Activated CD4-positive, alpha-beta T cell treated with anti-CD3 and anti-CD28 coated beads, Interleukin-10, Interleukin-2, amounts not matched to agents 100 ng/mL and 50 ng/mL, durations not matched to agents 16 hours and 8 hours (primary cell): ENCODE results near the gene HSH2D.

Experiments
- DNase-seq: peaks from one replicate; pipeline ENCODE4 v3.0.0-alpha.2; 2020

The HSH2D gene

DNA sequence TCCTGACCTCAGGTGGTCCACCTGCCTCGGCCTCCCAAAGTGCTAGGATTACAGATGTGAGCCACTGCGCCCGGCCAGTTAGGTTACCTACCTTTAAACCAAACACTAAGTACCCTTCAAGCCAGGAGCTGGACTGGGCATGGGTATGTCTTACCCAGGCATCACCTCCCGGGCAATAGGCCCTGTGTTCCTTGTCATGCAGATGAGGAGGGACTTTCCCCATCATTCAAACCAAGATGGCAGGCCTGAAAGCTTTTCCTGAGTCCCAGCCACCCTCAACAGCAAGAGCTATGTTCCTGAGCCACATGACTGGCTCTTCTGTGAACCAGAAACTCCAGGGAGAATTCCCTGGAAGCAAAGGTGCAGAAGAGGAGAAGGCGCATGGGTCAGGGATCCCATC is 22.3 kb upstream of the HSH2D start:
- no peak for DNase-seq

DNA sequence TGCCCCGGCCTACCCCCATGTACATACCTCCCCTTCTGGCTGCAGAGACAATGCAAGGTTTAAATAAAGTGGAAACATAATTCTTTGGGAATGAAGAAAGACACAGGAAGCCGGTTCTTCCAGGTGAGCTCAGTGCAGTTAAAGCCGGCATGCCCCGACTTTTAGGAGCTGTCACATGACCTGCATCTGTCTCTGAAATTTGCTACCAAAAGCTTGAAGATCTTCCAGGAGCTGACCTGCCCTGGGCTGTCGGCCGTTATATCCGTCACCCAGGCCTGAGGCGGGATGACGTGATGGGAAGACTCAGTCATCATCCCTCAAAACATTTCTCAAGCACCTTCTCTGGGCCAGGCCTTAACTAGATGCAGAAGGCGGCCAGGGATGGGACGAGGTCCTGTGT is 21.5 kb upstream of the HSH2D start:
- no peak for DNase-seq

DNA sequence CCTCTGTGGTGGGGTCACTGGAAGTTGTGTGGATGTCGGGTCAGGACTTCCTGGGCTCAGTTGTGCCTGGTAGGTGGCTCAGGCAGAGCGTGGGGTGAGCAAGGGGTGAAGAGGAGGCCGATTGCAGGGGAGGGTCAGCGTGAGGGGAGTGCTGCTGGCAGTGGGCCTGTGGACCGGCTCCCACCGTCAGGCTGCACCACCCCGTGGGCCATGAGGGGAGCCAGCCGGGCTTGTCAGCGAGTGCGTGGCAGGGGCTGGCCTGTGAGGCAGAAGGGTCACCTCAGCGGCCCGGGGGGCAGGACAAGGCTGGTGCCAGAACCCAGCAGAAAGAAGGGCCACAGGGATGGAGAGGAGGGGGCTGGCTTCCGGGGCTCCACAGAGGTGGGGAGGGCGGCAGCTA is 18.5 kb upstream of the HSH2D start:
- DNase-seq = no peak

DNA sequence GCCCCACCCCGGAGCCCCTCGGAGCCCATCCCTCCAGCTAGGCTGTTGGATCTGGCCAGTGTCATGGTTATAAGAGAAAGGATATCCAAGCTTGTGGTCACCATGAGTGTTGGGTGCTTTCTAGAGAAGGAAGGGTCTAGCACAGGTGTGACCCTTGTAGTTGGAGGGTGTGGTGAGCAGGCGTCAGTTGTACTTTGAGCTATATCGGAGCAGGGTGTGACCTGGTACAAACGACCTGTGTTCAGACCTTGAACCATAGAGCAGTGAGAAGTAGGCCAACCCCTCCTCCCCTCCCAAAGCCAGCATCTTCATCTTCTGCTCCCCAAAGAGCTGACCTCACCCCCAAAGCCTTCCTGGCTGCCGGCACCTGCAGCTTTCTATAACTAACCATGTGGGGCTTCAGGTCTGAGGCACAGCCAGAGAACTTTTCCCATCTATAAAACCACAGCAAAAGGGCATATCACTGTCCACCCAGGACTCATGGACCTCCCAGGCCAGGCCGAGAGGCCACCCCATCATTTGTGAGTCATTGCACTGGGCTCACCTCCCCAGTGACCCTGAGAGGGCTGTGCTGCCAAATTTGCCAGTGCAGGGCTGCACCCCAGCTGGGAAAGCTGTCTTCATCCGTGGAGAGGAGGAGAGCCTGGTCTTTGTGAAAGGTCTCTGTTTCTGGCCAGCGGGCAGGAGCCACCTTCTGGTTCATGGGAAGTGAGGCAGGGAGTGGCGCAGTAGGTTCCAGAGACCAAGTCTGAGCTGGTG is 17.6 kb upstream of the HSH2D start:
- DNase-seq = no peak

DNA sequence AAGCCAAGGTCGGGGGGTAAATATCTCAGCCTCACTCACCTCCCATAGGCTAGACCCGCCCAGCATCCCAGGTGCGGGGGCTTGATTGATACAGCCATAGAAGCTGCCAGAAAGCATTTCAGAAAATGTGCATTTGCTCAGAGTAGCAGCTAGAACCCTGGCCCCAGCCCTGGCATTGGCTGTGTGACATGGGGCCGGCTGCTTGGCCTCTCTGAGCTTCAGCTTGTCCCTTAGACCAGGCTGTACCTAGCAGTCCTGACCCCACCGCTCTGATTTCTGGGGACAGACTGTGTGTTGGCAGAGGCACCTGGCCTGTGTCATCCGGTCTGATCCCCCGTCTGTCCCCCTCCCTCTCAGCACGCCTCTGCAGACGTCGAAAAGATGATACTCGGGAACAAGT is 16.4 kb upstream of the HSH2D start:
- no peak for DNase-seq

DNA sequence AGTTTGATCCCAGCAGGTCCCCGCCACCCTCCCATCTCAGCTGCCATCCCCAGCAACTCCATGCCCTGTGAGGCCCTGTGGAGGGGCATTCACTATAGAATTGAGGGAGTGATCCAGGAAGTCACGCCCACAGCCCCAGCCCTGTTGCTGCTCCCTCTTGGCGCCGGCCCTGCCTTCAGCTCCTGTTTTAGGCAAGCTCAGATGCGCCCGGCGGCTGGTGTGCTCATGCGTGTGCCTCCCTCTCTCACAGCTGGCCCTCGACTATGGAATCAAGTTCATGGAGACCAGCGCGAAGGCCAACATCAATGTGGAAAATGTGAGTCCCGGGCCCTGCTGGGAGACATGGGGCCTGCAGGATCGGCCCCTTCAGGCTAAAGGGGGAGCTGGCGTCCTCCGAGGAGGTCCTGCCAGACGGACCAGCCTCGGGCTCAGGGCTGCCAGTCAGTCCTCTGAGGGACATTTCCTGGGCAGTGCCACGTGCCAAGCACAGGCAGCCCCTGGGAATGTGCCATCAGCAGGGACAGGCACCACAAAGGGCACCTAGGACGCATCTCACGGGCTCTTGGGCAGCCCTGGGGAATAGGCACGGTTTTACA is 15.6 kb upstream of the HSH2D start:
- DNase-seq = no peak

DNA sequence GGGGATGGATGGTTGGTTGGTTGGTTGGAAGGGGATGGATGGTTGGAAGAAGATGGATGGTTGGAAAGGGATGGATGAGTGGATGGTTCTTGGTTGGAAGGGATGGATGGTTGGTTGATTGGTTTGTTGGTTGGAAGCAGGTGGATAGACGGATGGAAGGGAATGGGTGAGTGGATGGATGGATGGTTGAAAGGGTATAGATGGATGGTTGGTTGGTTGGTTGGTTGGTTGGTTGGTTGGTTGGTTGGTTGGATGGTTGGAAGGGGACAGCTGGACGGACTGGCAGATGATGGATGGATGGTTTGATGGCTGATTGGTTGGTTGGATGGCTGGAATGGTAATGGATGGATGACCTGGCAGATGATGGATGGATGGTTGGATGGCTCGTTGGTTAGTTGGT is 11.8 kb upstream of the HSH2D start:
- DNase-seq = no peak

DNA sequence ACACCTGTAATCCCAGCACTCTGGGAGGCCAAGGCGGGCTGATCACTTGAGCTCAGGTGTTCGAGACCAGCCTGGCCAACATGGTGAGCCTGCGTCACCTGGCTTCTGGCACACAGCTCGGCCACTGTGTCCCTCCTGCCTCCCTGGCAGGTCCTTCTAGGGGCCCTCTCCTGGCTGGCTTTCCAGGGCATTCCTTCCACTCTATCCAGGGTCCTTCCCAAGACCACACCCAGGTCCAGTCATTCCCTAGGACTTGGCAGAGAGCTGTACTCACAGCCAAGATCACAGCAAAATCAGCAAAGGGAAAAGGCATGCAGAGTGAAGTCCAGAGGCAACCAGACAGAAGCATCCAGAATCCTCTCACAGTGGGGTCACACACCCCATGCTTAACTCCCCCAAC is 9.7 kb upstream of the HSH2D start:
- no peak for DNase-seq

DNA sequence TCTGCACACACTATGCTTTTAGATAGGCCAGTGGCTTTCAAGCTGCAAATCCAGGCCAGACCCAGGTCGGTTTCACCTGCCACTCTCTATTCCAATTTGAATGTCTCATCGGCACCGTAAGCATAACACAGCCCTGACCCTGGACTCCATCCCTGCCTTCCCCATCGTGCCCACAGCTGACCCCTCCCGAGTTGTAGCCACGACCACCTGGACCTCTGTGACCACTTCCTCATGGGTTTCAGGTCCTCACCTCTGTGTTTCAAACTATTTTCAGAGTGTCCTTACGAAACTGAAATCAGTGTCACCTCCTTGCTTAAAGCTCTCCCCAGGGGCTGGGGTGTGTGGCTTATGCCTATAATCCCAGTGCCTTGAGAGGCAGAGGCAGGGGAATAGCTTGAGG is 9.0 kb upstream of the HSH2D start:
- DNase-seq = no peak

DNA sequence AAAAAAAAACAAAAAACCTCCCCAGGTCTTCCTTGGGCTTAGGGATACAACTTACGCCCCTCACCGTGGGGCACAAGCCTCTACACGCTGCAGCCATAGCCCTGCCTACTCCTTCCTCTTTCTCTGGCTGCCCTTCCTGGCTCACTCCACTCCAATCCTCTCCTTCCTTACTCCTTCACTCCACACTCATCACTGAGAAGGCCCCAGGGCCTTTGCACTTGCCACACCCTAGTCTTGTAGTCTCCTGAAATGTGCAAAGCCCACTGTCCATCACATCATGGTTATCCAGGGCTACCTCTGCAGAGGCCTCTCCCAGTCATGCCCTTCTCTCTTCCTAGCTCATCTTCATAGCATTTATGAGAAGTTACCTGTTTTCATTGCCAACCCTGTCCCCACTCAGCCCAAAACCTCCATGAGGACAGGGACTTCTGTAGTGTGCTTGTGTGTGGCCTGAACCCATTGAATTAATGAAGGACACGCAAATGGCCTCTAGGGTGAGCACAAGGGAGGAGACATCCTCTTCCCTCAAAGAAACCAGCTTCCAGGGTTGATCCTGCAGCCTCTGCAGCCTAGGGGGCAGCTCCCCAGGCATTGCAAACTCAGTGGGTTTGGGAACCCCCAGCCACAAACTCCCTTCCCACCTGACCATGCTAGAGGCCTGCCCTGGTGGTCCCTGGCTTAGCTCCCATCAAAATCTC is 7.9 kb upstream of the HSH2D start:
- no peak for DNase-seq

DNA sequence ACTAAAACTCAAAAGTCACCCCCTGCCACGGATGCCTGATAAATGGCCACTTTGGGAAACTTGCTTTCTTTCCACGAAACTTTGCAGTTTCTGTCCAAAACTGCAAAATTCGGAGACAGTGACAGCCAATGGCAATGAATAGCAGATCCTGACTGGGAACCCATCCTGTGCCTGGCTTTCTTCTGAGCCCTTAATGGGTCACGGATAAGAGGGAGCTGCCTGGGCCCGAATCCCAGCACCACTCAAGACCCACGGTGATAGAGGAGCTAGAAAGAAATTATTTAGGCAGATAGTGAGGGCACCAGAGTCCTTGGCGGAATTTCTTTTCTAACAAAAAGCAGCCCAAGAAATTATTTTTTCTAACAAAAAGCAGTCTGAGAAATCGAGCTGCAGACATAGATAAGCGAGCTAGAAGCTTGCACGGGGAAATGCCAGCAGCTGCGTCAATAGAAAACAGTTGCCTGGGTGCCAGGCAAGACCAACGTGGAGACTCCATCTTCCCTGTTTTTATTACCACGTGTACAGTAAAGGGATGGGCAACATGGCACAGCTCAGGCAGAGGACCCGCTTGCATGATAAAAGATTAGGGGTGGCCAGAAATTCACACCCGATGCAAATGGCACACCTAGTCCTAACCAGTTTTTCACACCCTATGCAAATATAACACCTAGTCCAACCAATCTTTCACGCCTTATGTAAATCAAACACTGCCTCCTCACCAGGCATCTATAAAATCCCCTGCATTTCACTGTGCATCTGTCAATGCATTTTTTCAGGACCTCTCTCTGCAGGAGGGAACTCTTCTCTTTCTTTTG is 7.1 kb upstream of the HSH2D start:
- no peak for DNase-seq

DNA sequence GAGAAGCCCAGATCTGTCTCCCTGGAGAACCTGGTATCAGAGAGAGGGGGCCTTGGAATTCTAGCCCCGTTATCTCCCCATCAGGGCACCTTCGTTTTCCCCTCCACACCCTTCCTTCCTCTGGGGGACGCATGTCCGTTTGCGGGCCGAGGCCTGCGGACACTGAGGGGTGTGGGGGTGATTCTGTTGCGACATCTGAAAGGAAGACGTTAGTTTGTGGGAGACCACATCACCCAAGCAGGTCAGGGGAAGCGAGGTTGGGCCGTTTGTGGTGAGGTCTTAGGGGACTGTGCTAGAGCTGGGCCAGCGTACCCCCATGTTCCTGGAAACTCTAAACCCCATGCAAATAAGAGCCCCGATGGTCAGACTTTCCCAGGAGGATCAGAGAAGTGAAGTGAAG is 3.7 kb upstream of the HSH2D start:
- peak; percentile 62 for DNase-seq

DNA sequence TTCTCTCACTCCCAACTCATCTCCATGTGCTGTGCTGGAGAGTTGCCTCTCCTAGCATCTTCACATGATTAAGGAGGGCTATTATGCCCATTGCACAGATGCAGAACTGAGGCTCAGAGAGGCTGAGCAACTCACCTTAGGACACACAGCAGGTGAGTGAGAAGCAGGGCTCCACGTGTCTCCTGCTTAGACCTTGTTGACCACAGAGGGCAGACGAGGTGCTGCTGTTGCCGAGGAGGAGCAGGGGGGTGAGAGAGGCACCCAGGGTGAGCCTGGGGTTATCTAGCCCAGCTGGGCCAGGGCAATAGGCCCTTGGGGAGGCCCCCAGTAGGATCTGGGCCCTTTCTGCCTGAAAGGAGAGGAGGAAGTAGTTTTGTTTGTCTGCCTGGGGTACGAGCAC is 2.4 kb upstream of the HSH2D start:
- no peak for DNase-seq

DNA sequence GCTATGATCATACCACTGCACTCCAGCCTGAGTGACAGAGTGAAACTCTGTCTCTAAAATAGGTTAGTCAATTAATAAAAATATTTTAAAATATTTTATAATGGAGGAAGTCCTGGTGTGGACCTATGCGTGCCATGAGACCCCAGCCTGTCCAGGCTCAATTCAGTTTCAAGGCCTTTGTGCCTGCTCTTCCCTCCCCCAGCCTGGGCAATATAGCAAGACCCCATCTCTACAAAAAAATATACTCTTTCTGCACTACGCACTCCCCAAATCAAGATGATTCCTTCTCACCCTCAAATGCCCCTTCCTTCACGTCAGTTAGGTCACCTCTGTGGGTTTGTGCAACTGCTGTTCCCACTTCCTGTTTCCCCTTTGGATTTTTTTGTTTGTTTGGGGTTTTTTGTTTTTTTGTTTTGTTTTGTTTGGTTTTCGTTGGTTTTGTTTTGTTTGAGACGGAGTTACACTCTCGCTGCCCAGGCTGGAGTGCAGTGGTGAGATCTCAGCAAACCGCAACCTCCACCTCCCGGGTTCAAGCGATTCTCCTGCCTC is 1.4 kb upstream of the HSH2D start:
- no peak for DNase-seq

DNA sequence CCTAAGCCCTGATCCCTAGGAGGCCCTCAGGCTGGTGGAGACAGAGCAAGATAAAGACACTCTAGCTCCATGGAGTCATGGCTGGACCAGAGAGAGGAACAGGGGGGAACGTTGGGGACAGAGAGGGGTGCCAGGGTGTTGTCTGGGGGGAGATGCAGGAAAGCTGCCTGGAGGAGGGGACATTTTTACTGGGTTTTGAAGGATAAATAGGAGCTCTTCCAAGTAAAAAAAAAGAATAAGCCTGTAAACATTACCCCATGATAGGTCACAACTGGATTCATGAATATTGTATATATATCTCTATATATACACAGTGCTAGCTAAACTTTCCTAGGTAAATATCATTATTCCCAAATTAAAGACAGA is 714 bp downstream of the HSH2D start:
- no peak for DNase-seq

DNA sequence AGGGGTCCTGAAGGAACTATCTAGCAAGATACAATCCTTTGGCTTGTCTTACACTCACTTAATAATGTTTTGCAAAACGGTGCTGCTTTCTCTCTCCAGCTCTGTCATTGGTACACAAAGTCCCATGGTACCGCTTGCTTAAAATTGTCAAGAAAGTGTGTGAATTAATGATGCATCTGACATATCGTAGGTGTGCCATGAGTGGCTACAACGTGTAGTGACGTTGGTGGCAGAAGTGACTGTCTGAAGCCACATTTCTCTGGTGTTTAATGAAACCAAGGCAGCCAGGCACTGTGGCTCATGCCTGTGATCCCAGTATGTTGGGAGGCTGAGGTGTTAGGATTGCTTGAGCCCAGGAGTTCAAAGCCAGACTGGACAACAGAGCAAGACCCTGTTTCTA is 2.6 kb downstream of the HSH2D start:
- no peak for DNase-seq

DNA sequence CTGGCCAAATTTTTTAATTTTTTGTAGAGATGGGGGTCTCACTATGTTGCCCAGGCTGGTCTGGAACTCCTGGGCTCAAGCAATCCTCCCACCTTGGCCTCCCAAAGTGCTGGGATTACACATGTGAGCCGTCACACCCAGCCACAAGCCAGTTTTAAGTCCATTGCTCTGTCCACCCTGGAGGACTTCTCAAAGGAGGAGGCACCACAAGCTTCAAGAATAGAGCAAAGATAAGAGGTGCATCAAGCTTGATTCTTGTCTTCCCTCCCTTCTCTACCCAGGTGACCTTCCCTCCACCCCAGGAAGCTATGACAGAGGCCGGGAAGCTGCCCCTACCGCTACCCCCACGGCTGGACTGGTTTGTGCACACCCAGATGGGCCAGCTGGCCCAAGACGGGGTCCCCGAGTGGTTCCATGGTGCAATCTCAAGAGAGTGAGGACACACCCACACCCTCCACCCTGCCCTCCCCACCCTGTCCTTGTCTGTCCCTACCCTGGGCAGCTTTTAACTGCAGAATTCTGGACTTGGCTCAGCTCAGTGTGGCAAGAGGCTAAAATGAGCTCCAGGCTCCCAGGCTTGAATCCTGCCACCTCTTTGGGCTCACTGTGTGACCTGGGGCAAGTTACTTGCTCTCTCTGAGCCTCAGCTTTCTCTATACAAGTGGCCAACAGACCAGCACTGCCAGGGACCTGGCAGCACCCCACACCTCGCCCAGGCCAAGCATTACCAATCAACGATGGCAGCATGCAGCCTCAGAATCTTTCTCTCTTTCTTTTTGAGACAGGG is 5.2 kb downstream of the HSH2D start:
- no peak for DNase-seq

DNA sequence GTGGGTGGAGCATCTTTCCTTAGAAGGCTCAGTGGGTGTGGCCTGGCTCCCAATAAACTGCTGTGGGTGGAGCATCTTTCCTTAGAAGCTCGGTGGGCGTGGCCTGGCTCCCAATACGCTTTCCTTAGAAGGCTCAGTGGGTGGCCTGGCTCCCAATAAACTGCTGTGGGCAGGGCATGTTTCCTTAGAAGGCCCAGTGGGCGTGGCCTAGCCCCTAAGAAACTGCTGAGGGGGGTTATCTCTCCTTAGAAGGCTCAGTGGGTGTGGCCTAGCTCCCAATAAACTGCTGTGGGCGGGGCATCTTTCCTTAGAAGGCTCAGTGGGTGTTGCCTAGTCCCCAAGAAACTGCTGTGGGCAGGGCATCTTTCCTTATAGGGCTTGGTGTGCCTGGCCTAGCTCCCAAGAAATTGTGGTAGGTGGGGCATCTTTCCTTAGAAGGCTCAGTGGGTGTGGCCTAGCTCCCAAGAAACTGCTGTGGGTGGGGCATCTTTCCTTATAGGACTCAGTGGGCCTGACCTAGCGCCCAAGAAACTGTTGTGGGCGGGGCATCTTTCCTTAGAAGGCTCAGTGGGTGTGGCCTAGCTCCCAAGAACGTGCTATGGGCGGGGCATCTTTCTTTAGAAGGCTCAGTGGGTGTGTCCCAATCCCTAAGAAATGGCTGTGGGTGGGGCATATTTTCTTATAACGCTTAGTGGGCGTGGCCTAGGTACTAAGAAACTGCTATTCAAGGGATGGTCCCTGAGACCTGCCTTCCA is 10.3 kb downstream of the HSH2D start:
- no peak for DNase-seq

DNA sequence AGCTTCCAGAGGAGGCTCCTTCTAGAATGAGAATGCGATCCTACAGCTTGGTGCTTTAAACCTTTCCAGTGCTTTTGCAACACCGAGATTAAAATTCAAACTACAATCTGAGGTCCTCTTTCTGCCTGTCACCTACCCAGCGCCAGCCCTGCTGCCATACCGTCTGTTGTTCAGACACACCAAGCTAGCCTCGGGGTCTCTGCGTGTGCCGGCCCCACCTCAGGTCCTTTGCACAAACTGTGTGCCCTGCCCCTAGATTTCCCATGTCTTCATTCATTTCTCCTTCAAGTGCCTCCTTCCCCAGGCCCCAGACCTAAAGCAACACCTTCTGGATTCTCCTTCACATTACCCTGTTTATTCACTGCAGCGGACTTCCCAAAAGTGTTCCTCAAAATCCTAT is 11.1 kb downstream of the HSH2D start:
- DNase-seq = no peak

DNA sequence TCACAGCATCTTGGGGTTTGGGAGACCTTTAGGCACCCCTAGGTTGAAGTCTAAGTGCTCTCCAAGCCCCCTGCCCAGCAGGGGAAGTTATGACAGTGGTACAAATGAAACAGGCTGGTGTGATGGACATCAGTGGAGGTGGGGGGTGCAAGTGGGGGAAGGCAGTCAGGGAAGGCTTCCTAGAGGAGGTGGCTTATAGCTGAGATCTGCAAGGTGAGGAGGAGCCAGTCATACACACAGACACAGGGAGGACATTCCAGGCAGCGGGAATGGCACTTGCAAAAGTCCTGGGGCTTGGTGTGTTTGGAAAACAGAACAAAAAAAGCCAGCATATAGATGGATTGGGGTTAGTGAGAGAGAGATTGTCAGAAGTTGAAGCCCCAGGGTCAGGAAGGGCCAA is 11.6 kb downstream of the HSH2D start:
- no peak for DNase-seq

DNA sequence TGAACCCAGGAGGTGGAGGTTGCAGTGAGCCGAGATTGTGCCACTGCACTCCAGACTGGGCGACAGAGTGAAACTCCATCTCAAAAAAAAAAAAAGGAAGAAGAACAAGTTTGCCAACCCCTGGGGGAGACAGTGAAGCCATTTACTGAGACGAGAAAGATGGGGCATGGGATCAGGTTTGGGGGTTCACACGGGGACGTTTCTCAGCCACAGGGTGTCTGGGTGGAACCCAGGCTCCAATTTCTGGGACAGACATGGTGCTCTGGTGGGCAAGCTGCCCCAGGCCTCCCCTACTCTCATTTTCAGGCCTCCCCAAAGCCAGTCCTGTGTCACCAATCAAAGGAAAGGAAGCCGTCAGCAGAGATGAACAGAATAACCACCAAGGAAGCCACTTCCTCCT is 13.4 kb downstream of the HSH2D start:
- no peak for DNase-seq

DNA sequence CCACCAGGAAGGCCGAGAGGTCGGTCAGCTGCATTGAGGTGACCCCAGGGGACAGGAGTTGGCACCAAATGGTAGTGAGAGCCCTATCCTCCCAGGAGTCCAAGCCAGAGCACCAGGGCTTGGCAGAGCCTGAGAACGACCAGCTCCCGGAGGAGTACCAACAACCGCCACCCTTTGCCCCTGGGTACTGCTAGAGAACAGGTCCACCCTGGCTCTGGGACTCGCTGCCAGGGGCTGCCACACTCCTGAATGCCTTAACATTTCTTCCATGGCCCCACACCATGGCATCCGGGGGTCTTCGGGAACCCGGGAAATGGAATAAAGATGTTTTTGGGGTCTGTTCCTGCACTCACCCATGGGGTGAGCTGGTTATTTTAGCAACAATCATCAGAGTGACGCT is 14.1 kb downstream of the HSH2D start:
- no peak for DNase-seq
